Measurements from ENCODE around the gene ELP2.

The ELP2 gene

GRCh38 chr18:36211612-36212065 is 81.9 kb downstream of the ELP2 start:
- in situ Hi-C loops (cut with HindIII; ENCODE audit: low sequenced_read_pairs) = no loop called here

GRCh38 chr18:36212301-36213171 is 82.8 kb downstream of the ELP2 start:
- in situ Hi-C loops (cut with HindIII; ENCODE audit: low sequenced_read_pairs) = no loop called here

GRCh38 chr18:36214811-36215210 is 85.1 kb downstream of the ELP2 start:
- in situ Hi-C loops (cut with HindIII; ENCODE audit: low sequenced_read_pairs) = no loop called here

GRCh38 chr18:36215577-36215976 is 85.9 kb downstream of the ELP2 start:
- in situ Hi-C loops (cut with HindIII; ENCODE audit: low sequenced_read_pairs) = no loop called here

GRCh38 chr18:36217348-36217747 is 87.6 kb downstream of the ELP2 start:
- in situ Hi-C loops (cut with HindIII; ENCODE audit: low sequenced_read_pairs) = no loop called here

GRCh38 chr18:36229188-36229587 is 99.5 kb downstream of the ELP2 start:
- in situ Hi-C loops (cut with HindIII; ENCODE audit: low sequenced_read_pairs) = loop anchor here (5.0 to 10.0 kb wide), 2 partner anchors 33 to 564 kb away; no protein-coding TSS in a partner anchor
